Measurements from ENCODE around the gene ENTHD1. TPM values are rescaled to one million over a fixed set of nuclear protein-coding genes. Genes with fewer than 3 reads are reported as not detected.

The ENTHD1 gene
- total RNA-seq, 1 experiment from 2014 or later = not detected

- no peaks in the 10 kb centered on the region for H3K79me1 ChIP-seq (ENCODE audit: insufficient read depth, low read depth, low read length, poor library complexity, severe bottlenecking)
- no peak overlapping the region for H3K9ac ChIP-seq (ENCODE audit: extremely low read depth, insufficient read length, low read length)
- H2BK12ac ChIP-seq (ENCODE audit: insufficient read length, low read depth, low read length) = no peak overlapping the region
- H3K4ac ChIP-seq (ENCODE audit: low read depth, low read length) = no peak overlapping the region
- H2AFZ ChIP-seq (ENCODE audit: low read length) = no peak overlapping the region
- Mint-ChIP-seq H3K27me3 (ENCODE audit: low read depth) (peaks cover 52% of the 10 kb centered on the region), H3K36me3 (ENCODE audit: insufficient read depth in 1 of 3, low read depth in 3 of 3) (0 out of 7 replicates have a peak, but pooled peaks cover 0 to 1% (median 0%) of the 10 kb centered on the region in 3 experiments), H3K4me3 (no peak overlapping the region), H3K9me3 (peaks cover 8 to 9% of the 10 kb centered on the region in 2 experiments; a peak in 4 of 5 replicates), H3K4me1 (peaks cover 6 to 9% of the 10 kb centered on the region in 2 experiments), H3K27ac (no peak overlapping the region; a peak in 1 of 7 replicates)
- no peak overlapping the region for H2AK5ac ChIP-seq (ENCODE audit: insufficient read length, low read length)
- H3K27ac ChIP-seq (ENCODE audit: insufficient read length, low read depth, low read length) = no peak overlapping the region
- no peak overlapping the region for H3K23ac ChIP-seq (ENCODE audit: insufficient read length, low read depth, low read length)
- no peak overlapping the region for H2BK15ac ChIP-seq (ENCODE audit: low read depth, low read length)
- no peak overlapping the region for H2BK5ac ChIP-seq (ENCODE audit: insufficient read length, low read length)
- H4K8ac ChIP-seq (replicated peaks; ENCODE audit: insufficient read length, low read depth, low read length) = no peak overlapping the region
- no peaks in the 10 kb centered on the region for H3K27me3 ChIP-seq (ENCODE audit: insufficient read depth, low read length)
- no peaks in the 10 kb centered on the region for H3K4me1 ChIP-seq (ENCODE audit: insufficient read depth, low read length)
- no peak overlapping the region for H2BK120ac ChIP-seq (ENCODE audit: low read depth, low read length, poor library complexity, severe bottlenecking)
- no peaks in the 10 kb centered on the region for H3K9me3 ChIP-seq (ENCODE audit: control insufficient read depth, low read depth, low read length)
- no peak overlapping the region for H3T11ph ChIP-seq (ENCODE audit: low read length)
- H4K20me1 ChIP-seq (ENCODE audit: control insufficient read depth, insufficient read depth, insufficient read length) = no peaks in the 10 kb centered on the region
- H3K23me2 ChIP-seq (ENCODE audit: insufficient read length, low read depth, low read length, poor library complexity, severe bottlenecking) = no peaks in the 10 kb centered on the region
- WGBS (ENCODE audit: extremely low coverage, insufficient read length, low lambda C conversion rate) = no CpG with 5 or more reads among the region's 4 CpGs
- TF ChIP-seq CTCF (conservative IDR thresholded peaks at IDR 0.05) = no peak
- no peak overlapping the region for H3K14ac ChIP-seq (ENCODE audit: insufficient read depth, low read length)
- no peak overlapping the region for H4K91ac ChIP-seq (ENCODE audit: insufficient read length, low read depth, low read length)
- no peaks in the 10 kb centered on the region for H3K79me2 ChIP-seq (ENCODE audit: insufficient read depth, low read length)
- H2BK20ac ChIP-seq (ENCODE audit: low read depth, low read length, poor library complexity, severe bottlenecking) = no peak overlapping the region
- H3K4me2 ChIP-seq (ENCODE audit: insufficient read depth, insufficient read length, low read length) = no peak overlapping the region
- H3K56ac ChIP-seq (ENCODE audit: insufficient read length, low read depth, low read length) = no peak overlapping the region
- H4K5ac ChIP-seq (ENCODE audit: insufficient read length, low read depth, low read length) = no peak overlapping the region
- no peak for DNase-seq
- H3K18ac ChIP-seq (ENCODE audit: insufficient read length, low read depth, low read length) = no peak overlapping the region
These were observed 90.9 kb downstream of the ENTHD1 start for GRCh38 chr22:39802682-39803081.
